Fibroblast of skin of scalp (primary cell): Measurements from ENCODE around the gene SLC17A7.

ENCODE experiments used
- DNase-seq: peaks from one replicate; pipeline ENCODE4 v3.0.0-alpha.2; 2013

SLC17A7 gene

DNA sequence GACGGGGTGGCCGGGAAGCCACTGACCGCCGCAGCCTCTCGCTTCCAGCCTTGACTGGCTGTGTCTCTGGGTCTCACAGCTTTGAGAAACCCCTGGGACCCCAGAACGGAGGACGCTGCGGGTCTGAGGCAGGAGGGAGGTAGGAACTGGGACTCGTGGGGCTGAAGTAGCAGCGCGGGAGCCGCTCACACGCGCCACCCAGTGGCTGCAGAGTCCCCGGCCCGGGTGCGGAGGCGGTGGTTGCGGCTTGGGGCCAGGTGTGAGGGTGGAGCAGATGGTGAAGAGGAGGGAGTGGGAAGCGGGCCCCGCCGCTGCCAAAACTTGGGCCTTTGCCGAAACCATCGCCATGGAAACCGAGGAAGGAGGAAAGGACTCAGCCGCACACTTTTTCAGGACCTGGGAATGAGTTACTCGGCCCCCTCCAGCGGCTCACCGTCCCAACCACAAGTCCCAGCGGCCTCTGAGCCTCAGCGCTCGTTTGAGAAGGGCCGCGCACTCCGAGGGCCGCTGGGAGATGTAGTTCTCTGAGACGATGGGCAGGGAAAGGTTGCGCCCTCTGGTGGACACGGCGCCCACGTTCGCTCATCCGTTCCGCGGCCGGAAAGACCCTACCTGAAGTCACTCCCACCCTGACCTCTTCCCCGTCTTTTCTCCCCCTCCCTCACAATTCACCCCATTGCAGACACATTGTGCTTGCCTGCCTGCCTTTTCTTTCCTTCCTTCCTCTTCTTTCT lies 2.2 kb upstream of the SLC17A7 start:
- DNase-seq = peak; percentile 95

DNA sequence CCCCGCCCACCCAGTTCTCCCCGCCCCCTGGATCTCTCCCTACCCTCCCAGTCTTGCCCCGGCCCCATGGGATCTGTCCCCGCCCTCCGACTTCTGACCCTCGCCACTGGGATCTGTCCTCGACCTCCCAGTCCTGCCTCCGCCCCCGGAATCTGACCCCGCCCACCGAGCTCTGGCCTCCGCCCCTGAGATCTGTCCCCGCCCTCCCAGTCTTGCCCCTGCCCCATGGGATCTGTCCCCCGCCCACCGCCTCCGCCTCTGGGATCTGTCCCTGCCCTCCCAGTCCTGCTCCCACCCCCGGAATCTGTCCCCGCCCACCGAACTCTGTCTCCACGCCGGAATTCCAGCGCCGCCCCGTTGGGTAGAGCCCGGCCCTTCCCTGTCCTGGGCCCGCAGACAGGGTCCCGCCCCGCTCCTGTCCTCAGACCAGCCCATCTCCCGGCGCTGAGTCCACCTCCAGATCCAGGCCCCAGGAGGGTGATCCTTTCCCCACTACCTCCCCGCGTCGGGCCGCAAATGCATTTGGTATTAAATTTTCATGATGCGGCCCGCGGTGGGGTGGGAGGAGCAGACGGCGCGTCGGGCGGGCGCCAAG lies 1.5 kb upstream of the SLC17A7 start:
- peak; percentile 93 for DNase-seq

DNA sequence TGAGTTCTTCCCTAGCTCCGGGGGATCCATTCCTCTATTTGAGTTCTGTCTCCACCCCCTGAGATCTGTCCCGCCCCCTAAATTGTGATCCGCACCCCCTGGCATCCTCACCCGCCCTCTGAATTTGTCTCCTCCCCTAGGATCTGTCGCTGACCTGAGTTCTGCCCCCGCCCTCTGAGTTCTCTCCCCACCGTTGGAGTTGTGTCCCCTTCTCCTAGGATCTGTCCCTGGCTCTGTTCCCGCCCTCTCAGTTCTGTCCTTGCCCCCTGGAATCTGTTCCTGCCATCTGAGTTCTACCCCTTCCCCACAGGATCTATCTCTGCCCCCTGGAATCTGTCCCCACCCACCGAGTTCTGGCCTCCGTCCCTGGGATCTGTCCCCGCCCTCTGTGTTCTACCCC lies 1.0 kb upstream of the SLC17A7 start:
- no peak for DNase-seq

DNA sequence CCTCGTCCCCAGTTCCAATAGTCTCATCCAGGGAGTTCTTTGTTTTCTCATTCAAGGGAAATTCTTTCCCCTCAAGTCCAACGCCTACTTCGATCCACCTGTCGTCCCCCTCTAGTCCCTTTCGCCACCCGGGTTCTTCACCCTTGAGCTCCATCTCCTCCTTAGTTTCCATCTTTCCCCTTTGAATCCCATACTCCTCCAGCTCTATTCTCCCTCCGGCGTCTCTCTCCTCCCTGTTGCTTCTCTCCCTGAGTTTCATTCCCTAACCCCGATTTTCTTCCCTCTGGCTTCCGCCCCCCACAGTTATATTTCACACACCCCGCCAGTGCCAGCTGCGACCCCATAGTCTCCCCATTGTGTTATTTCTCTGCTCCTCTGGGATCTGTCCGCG lies 628 bp upstream of the SLC17A7 start:
- no peak for DNase-seq

DNA sequence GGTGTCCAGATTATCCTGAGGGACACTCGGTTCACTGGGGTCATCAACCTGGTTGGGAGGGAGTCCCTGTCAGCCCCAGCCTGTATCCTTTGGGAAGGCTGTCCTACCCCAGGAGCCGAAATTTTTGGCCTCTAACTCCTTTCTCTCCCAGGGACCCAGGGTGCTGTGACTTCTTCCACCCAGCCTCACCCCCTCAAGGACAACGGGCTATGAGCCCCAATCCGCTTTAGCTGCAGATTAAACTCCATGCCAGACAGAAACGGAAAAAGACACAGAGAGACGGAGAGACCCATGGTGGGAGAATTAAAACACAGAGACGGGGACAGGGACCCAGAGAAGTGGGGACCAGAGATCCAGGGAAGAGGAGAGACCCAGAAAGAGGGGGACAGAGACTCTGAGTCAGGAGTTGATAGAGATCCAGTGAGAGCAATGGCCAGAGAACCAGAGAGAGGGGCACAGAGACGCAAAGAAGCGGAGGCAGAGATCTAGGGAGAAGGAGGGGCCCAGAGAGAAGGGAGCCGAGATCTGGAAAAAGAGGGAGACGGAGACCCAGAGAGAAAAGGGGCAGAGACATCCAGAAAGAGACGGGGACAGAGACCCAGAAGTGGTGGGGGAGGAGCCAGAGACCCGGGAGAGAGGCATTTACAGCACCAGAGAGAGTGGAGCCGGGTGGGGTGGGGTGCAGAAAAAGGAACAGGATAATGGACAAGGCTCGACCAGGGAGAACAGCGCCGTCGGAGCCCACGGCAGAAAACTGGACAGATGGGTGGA lies 703 bp downstream of the SLC17A7 start:
- no peak for DNase-seq

- DNase-seq = no peak
These were observed 1.5 kb downstream of the SLC17A7 start for GRCh38 chr19:49439836-49440235.

DNA sequence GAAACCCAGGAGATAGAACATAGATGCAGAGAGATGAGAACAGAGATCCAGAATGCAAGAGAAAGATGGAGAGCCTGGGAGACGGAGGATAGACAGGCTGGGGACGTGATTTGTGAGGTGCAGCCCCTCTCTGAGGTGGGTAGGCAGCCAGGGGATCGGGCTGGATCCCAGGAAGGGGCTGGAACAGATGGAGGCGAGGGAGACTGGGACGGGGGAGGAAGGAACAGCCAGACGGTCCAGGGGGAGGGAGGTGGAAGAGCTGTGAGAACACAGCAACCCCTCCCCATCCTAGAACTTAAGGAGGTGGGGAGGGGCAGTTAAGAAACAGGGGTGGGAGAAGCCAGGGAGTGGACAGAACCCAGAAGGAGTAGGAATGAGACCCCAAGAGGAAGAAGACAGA lies 3.1 kb downstream of the SLC17A7 start:
- no peak for DNase-seq

DNA sequence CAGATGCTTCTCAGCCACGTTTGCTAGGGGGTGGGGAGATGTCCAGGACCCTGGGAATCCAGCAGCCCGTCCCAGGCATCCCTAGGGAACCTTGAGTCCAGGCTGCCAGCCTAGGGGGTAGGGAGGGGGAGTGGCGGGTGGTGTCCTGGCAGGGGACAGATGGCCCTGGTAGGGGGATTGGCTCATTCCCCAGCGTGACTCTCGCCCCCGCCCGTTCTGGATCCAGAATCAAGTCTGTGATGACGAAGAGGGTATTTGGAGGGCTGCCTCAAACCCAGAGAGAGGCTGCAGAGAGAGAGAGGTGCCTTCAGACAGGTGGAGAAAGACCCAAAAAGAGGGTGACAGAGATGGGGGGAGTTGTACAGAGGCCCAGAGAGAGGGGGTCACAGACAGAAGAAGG lies 4.1 kb downstream of the SLC17A7 start:
- no peak for DNase-seq

DNA sequence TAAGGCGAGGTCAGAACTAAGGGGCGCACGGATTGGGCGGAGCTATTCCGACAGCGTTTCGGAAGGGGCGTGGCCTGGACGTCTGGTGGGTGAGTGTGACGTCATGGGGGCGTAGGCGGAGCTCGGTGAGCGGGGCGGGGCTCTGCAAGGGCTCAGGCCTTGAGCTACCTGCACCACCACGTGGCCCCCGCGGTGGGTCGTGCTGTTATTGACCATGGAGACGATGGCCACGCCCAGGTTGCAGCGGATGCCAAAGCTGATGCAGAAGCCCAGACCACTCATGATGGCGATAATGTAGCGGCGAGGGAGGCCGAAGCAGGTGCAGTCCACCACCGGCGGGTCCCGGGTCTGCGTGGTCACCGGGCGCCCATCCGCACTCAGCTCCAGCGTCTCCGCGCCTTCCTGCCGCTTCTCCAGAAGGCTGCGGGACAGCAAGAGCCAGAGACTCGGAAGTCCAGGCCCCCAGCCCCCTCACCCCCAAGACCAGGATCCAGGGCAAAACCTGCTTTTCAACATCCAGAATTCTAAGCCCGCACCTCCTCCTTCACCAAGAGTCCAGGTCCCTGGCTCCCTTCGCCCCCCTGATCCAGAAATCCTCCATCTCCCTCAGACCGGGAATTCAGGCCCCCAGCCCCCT lies 4.8 kb downstream of the SLC17A7 start:
- no peak for DNase-seq

DNA sequence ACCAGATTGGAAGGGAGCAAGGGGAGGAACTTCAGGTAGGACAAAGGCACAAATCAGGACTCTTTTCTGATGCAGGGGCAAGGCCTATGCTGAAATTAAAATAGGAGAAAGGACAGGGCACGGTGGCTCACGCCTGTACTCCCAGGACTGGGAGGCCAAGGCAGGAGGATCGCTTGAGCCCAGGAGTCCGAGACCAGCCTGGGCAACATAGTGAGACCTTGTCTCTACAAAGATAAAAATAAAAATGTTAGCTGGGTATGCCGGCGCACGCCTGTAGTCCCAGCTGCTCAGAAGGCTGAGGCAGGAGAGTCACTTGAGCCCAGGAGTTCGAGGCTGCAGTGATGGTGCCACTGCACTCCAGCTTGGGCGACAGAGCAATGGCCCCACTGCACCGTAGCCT lies 5.7 kb downstream of the SLC17A7 start:
- DNase-seq = no peak

DNA sequence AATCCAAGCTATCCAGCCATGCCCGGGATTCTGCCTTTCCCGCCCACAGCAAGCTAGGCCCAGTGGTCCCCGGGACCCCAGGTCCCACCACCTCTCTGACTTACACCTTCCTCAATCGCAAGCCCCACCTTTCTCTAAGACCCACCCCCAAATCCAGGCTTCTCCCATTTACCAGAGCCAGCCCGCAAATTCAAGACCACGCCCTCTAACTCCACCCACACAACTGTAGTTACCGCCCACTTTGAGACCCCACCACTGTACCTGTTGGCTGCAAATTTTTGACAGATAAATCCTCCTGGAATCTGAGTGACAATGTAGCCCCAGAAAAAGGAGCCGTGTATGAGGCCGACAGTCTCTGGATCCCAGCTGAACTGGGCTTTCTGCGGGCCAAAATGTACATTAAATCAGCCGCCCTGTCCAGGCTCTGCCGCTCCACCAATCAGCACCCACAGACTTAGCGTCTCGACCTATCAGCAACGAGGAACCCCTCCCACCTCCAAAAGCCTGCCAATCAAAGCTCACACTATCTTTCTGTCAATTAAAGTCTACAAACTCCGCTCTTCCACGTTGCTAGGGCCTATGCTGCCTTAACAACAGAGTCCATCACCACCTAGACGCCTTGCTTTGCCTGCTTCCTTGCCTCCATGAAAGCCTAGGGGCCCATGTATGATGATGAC lies 6.3 kb downstream of the SLC17A7 start:
- DNase-seq = no peak

DNA sequence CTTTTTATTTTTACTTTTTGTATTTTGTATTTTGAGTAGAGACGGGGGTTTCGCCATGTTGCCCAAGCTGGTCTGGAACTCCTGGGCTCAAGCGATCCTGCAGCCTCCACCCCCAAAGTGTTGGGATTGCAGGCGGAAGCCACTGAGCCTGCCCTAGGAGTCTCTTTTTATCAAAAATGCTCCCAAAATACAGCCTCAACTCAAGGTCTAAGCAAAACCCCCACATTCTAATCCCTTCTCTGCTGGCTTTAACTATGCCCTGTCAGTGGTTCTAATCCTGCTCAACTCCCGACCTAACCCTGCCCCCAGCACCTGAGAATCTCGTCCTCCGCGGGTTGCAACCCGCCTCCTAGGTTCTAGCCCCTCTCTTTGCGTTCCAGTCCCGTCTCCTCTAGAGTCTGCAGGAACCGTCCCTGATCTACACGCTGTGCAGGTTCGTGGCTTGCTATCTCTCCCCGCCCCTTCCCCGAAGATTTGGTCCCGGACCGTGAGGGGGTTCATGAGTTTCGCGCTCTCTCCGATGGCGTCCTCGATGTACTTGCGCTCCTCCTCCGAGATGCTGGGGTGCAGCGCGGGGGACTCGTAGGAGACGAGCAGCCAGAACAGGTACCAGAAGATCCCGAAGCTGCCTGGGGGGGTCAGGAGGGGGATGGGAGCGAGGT lies 8.0 kb downstream of the SLC17A7 start:
- DNase-seq = no peak

DNA sequence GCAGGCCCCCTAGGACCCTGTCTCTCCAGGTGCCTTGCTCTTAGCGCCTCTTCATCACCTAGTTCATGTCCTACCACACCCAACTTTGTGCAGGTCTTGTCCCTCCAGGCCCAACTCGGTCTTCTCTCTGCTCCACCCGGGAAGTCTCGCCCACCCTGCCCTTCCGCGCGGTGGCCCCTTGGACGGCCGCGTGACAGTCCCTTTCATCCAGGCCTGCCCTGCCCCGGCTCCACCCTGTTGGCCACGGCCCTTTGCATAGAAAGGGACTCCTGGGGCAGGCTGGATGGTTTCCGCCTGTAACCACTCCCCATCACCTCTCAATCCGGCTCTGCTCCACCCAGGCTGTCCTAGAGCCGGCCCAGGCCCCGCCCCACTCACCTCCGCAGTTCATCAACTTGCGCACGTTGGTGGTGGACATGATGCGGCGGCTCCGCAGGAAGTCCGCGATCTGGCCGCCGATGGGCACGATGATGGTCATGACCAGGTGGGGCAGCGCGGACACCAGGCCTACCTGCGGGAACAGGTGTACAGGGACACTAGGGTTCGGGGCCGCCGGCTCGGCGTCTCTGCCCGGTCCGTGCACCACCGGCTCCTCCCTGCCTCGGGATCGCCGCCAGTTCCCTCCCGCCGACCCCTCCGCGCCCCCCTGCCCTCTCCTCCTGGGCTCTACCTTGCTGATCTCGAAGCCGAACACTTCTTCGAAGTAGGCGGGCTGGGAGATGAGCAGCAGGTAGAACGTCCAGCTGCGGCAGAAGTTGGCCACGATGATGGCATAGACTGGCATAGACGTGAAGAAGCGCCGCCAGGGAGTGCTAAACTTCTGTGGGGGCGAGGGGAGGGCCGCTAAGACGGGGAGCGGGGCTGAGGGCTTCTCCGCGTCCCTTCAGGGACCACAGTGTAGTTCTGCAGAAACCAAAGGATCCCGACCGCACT lies 8.9 kb downstream of the SLC17A7 start:
- DNase-seq = no peak

GRCh38 chr19:49431330-49431749 lies 10.0 kb downstream of the SLC17A7 start:
- no peak for DNase-seq

GRCh38 chr19:49430678-49431329 lies 10.5 kb downstream of the SLC17A7 start:
- DNase-seq = no peak

GRCh38 chr19:49430172-49430677 lies 11.1 kb downstream of the SLC17A7 start:
- no peak for DNase-seq

GRCh38 chr19:49428547-49429451 lies 12.5 kb downstream of the SLC17A7 start:
- DNase-seq = no peak

GRCh38 chr19:49427855-49428546 lies 13.3 kb downstream of the SLC17A7 start:
- DNase-seq = no peak
